HG02571 (cell line): Measurements from ENCODE around the gene MMS19.

Experiments used
- ATAC-seq: cut with Tn5 transposase; IDR thresholded peaks from one replicate; pipeline ENCODE4 v1.9.1; 2021; ENCODE audit warnings: mild to moderate bottlenecking, moderate library complexity; ENCODE audit not compliant: unreplicated experiment

Gene MMS19

DNA sequence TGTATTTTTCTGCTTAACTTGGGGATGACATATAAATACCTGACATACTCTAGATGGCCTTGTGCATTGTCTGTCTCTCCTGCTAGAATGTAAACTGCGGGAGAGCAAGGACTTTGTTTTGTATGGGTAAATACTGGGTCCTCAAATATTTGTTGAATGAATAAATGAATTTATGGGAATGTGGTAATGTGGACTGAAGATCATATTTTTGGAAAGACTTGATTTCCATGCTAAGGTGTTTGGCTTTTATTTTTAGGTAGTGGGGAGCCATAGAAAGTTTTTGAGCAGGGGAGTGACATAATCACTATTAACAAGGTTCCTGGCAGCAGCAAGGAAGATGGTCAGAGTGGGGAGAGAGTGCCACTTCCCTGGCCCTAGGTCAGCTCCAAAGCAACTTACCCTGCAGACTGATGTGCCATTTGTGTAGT is 27.5 kb upstream of the MMS19 start:
- no peak for ATAC-seq

DNA sequence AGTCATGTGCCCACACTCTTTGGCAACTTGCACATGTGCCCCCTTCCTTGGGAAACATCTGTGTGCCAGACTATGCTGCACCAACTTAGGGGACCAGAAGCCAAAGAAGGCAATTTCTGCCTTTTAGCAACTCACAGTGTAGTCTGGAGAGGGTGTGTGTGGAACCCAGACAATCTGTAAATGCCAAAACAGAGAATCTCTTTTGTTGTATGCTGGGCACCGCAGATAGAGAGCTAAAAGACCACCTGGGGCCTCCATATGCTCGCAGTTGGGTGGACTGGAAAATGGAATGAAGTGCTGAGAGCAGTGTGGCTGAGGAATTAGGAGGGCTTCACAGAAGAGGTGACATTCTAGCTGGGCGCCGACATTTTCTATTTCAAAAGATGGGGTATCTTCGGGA is 26.9 kb upstream of the MMS19 start:
- no peak for ATAC-seq

DNA sequence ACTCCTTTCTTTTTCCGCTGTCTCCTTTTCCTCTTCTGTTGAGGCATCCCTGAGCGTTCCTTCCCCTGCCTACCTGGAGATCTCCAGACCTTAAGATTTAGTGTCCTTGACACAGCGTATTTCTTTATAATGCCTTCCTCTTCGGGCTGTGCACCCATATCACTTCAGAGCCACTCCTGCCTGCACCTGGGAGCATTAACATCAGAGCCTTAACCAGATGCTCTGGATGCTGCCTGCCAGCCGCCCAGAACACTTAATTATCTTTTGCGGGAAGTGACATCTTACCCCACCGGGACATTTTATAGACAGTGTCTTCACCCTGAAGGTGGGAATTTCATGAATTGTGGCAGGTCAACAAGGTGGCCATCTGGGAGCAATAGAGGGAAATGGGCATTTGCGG is 24.7 kb upstream of the MMS19 start:
- ATAC-seq, result no peak

DNA sequence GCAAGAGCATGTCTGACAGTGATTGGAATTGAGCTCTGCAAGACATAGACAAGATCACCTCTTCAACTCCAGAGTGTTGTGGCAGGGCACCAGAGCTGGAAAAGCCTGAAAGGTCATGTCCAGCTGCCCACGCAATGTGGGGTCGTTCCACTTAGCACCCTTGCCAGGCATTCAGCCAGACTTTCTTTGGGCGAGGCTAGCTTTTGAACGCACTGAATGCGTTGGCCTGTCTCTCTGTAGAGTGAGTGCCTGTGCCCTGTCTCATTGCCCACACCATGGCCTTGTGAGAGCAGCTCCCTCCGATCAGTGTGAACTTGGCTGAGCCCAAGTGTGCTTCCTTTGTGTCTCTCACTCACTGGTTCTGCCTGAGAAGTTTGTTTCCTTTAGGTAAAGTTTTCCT is 23.8 kb upstream of the MMS19 start:
- ATAC-seq, result no peak

DNA sequence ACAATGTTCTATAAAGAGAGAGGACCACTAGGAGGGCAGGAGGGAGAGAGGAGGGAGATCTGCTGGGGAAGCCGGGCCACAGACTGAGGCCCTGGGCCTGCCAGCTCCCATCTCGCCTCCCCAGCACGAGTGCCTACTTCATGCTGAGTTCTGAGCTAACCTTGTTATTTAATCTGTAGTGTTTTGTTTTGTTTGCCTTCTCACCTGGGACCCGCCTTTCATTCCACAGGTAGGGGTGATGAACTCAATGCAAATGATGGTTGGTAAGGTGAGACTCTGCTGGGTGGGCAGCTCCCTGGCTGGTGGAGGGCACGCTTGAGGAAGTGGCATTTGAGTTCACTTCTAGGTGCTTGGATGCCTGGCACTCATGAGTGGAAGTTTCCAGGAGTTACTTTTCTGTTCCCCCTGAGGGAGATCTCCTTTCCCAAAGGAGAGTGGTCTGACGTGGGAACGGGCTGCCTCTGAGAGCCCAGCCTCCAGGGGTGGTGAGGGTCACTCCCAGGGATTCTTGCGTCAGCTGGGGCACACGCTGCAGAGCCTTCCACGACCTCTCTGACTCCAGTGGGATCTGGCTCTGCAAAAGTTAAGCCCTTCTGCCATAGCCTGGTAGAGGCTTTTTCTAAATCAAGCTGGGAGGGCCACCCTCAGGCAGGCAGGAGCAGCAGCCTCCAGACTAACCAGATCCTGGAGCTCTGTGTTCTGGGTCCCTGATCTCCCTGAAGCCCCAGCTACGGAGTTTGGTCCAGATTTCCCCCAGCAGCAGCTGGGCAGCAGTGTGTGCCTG is 22.9 kb upstream of the MMS19 start:
- no peak for ATAC-seq

DNA sequence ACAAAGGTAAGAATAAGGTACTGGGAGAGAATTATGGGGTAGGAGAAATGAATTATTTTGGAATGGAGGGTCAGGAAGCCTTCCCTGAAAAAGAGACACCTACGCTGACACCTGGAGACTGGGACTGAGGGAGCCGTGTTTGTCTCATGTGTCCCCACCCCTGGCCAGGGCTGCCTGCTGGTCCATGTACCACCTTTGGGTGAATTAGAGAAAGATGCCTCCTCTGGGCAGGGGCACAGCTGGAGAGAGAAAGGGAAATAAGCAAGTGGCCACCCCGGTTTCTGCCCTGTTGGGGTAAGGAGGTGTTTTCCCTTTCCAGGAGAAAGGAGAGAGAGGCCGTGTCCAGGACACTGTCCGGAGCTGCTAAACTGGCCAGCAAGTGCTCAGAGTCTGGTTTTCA is 22.3 kb upstream of the MMS19 start:
- ATAC-seq, result no peak

DNA sequence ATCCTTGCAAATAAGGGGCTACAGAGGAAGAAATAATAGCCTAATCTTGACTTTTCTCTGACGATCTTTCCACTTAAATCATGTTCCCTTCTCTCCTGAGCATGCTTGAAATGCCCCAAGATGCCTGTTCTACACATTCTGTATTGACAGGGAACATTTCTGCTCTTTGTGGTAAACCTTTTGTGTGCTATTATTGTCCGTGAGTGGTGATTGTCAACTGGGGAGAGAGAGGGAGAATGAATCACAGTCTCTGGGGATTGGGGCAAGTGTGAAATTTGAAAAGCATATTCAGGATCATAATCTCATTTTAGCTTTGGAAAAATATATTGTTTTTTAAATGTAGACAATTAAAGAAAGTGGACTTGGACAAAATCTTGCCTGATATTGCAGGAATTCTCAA is 21.1 kb upstream of the MMS19 start:
- no peak for ATAC-seq

DNA sequence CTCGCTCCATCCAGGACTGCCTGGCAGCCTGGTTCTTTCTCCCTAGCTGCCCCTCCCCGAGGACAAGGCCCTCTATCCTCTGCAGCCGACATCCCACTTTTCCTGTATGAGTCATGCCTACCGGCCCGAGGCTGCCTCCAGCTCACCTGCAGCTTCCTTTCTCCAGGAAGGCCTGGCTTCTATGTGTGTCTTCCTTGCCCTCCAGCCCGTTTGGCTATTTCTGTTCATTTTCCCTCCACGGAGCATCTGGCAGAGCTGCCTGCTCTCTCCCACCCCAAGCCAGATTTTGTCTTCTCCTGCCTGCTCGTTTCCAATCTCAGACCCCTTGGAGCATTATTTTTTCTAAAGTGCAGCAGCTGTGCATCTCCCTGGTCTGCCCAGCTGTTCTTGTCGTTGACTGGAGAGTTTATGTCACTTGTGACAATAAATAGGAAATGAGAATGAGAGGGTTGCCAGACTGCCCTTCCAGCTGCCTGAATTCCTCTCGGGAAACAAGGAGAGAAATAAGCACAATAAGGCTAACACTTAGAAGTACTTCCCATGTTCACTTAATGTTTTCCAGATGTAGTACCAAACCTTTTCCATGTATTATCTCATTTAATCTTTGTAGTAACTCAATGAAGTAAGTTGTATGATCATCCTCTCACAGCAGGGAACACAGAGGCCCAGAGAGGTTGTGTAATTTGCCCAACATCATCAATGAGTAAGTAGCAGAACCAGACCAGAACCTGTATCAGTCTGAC is 20.2 kb upstream of the MMS19 start:
- ATAC-seq, result no peak

DNA sequence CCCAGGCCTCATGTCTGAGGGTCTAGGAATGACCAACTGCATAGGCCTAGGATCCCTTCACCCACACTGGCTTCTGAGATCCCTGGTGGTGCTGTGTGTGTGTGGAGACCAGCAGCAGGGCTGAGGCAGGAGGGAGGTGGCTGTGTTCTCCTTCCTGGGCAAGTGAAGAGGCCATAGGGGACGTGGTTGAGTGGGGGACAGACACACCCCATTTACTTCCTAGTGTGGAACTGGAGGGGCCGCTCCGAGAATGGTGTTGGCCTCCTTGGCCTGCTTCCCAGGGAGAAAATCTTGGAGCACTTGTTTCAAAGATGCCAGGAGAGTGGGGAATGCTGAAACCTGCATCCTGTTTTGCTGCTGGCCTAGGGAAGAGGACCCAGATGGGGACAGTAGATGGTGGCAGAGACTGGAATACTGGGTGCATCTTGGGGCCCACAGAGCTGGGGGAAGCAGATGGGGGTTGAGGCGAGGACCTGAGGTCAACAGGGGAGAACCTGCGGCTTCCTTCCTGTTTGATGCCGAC is 19.6 kb upstream of the MMS19 start:
- no peak for ATAC-seq

DNA sequence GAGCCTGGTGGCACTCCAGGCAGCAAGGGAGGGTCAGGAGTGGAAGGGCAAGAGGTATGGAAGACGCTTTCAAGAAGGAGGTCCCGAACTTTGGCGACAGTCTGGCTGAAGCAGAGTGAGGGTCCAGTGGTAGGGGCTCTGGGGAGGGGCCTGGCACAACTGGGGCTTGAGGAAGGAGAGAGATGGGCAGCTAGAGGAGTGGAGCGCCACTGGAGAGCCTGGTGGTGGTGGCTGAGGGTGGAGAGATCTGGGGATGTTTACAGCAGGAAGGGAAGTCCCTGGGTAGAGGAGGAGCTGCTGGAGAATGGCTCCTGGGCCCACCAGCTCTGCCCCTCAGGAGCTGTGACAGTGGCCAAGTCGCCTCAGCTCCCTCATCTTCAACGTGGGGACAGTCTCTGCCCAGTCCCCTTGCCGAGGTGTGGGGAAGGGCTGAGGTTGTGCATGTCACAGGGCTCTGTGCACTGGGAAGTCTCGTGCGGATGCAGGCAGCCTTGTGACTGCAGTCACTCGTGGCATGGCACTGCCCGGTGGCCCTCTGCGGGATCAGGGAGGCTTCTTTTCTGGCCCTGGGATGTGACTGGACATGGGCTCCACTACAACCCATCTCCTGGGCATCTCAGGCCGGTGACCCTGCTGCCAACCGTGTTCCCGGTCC is 19.0 kb upstream of the MMS19 start:
- no peak for ATAC-seq

DNA sequence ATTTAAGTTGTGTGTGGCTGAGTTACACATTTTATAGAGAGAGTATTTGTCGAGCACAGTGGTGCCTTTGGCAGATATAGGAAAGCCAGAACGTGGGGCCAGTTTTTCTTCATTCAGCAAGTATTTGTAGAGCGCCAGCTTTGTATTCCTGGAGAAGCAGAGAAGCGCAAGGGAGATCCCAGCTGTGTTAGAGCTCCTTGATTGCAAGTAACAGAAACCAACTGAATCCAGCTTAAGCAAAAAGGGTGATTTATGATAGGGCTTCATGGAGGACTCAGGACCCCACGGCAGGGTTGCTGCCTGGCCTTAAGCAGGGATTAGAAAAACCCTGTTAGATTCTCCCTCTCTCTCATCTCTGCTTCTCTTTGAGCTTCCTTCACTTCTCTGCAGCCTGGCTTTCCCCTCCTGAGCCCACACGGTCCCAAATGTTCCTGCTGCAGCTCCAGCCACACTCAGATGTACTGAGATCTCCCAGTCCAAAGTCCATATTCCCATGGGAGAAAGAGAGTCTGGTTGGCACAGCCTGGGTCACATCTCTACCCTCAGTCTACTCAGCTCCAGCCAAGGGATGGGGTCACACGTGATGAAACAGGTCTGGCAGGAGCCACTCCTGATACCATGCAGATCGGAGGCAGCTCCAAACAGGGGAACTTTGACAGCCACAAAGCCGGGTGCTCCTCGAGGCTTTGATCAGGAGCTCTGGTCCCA is 17.2 kb upstream of the MMS19 start:
- ATAC-seq, result no peak

DNA sequence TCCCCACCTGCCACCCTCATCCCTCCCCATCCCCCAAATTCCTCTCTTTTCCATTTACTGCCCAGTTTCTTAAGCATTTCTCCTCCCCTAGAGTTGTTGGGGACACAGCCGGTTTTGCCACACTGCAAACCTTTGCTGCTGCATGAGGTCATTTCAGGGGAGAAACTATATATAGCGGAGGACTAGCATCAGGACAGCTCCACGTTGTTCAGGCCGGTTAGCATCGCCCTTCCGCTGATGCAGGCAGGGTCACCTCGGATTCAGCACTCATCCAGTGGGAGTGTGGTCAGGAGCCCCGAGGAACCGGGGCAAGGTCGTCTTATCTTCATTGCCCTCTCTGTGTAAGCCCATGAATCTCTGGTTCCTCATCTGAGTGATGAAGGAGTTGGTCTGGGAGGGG is 16.1 kb upstream of the MMS19 start:
- no peak for ATAC-seq

DNA sequence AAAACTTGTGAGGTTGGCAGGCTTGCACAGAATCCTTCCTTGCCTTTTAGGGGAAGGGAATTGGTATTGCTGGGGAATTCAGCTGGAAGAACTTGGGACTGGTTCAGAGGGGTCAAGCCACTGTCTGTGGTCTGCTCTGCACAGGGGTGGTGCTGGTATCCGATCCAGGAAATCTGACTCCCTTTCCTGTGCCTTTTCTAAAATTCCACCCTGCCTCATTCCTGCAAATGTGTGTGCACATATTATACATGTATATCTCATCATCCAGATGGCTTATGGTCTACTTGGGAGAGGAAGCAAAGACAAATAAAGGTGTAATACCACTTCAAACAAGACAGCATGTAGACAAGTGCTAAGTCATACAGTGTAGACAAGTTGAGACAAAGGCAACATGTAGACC is 14.8 kb upstream of the MMS19 start:
- no peak for ATAC-seq

DNA sequence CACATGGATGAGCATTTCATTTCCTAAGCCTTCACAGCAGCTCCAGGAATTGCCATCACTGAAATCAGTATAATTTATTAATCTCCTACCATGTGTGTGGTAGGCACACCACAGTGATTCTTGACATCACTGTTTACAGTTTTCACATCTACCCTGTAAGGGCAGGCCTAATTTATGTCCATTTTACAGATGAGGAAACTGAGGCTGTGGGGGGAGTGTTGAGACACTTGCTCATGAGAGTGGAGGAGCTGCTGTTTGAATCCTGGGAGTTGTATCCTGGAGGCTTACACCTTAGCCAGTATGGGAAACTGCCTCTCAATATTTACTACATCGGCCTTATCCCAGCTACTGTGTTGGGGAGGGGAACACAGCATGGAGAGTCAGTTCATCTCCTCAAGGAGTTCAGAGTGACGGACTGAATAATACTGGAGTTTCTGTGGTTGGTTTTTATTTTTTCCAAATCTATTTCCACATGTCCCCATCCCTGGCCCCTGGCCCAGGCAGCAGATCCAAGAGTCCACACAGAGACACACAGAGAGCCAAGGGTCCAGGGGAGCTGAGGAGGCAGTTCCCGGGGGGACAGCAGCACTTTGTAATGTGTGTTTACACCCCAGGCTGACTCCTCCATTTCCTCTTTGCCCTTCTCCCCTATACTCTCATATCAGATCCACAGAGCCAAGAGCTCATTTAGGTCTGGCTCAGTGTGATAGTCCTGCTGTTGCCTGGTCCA is 13.7 kb upstream of the MMS19 start:
- no peak for ATAC-seq

DNA sequence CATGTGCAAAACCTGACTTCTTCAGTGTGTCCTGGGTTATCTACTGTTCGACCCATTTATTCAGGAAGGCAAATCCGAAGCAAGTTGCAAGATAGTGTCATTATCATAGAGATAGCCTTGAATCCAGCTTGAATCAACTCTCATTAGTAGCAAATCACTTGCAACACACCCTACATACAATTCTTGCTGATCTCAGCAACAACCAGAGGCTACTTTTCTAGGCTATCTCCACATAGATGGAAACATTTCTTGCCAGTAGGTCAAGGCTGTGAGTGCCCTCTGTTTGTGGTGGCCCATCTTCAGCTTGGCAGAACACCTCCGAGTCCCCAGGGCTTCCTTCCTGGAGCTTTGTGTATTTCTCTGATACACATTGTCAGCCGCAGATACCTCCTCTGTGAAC is 12.5 kb upstream of the MMS19 start:
- ATAC-seq, result no peak

DNA sequence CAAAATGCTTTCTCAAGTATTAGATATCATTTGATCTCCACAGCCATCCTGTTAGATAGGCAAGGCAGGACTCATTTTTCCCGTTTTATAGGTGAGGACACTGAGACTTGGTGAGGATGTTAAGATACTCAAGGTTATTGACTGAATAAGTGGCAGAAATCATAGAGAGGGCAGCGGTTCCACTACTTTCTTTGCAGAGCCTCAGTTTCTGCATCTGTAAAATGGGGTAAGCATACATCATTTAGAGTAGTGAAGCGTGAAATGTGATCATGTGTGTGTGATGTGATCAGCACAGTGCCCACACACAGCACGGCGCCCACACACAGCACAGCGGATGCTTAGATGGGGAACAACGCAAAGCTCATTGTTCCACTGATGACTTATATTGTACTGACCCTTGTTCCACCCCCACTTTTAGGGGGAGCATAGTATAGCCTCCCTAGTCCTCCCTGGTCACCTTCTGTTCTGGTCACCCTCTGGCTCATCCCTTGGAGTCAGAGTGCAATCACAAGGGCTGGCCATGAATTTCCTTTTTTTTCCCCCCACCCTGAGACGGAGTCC is 11.0 kb upstream of the MMS19 start:
- ATAC-seq, result no peak

DNA sequence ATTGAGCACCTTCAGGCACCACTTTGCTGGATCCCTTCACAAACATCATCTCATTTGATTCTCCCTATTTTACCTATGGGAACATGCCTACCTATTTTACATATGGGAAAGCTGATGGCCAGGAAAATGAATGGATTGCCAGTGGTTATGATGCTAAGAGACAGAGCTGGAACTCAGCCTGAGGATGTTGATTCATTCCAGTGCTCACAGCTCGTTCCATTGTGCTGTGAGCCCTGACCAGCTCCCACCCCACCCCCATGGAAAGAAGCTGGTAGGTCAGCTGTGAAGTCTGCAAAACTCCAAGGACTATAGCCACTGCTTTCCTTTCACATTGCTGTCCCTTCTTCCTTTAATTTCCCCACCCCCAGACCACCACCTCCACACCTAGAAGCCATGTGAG is 10.1 kb upstream of the MMS19 start:
- no peak for ATAC-seq

DNA sequence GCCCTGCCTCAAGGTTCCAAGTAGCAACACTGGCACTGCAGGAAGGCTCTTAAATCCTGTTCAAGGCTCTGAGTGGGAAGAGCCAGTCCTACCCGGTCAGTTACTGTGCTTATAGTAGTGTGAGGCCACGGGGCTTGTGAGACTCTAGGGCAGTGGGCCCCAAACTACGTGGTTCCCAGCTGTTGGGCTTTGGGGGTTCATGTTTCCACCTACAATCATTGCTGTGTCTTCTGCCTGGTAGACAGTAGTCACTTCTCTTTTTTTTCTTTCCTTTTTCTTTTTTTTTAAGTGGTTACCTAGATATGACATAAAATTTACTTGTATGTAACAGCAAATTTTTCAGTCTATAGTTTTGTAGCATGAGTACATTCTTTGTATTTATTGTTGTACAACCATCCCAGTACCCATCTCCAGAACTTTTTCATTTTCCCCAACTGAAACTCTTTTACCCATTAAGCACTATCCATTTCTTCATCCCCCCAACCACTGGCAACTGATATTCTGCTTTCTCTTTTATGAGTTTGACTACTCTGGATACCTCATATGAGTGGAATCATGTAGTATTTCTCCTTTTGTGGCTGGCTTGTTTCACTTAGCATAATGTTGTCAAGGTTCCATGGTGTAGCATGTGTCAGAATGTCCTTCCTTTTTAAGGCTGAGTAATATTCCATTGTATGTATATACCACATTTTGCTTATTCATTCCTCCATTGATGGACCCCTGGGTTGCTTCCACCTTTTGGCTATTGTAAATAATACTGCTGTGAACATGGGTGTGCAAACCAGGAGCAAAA is 8.2 kb upstream of the MMS19 start:
- no peak for ATAC-seq

DNA sequence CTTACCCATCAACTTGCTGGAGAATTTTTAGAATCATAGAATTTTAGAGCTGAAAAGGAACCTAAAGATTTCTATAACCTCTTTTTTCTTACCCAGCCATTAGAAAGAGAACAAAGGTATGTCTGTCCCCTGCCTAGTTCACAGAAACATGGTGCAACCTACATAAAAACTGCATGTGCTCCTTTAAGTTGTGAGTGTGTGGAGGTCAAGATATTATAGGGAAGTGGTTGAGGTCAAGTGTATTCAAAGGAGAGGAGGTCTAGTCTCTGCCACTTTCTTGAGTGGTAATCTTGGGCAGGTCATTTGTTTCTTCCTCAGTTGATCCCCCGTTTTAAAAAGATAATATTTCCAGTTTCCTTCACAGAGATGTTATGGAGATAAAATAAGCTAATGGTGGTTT is 6.9 kb upstream of the MMS19 start:
- no peak for ATAC-seq
